SU-DHL-6 (cell line): ENCODE measurements around the gene KLHL40.

Experiments
- CTCF ChIP-seq: fragments of 200-600 bp; sonication (generic); IDR thresholded peaks from one replicate; pipeline ENCODE4 v1.5.1; 2017; ENCODE audit warnings: antibody characterized with exemption, mild to moderate bottlenecking, low read length, moderate library complexity; ENCODE audit not compliant: insufficient read depth, poor library complexity, severe bottlenecking
- EZH2phosphoT487 ChIP-seq: fragments of 200-600 bp; sonication (generic), shearing (Covaris generic); conservative IDR thresholded peaks from 2 replicates; pipeline ENCODE4 v1.6.1; 2018; ENCODE audit warnings: mild to moderate bottlenecking, antibody characterized with exemption, low read length, moderate library complexity, mixed read lengths

- TF ChIP-seq CTCF (no peak), EZH2phosphoT487 (no peak)
These were observed 32.6 kb upstream of the KLHL40 start for GRCh38 chr3:42652611-42653302.
